Endodermal cell (in vitro differentiated cells): ENCODE data around the gene FDXACB1. TPM values are rescaled to one million over a fixed set of nuclear protein-coding genes. Genes with fewer than 3 reads are reported as not detected.

ENCODE experiments used
- DNase-seq: peaks from one replicate; pipeline ENCODE4 v3.0.0-alpha.2; 2017
- H3K27ac ChIP-seq: 2 replicates; pipeline ENCODE4 v1.5.1; 2013; ENCODE audit warnings: mild to moderate bottlenecking, low read depth, low read length, moderate library complexity
- H3K27me3 ChIP-seq: 2 replicates; pipeline ENCODE4 v1.6.1; 2013; ENCODE audit warnings: mild to moderate bottlenecking, low read length, moderate library complexity; ENCODE audit not compliant: insufficient read depth, control insufficient read depth, poor library complexity, severe bottlenecking
- H3K36me3 ChIP-seq: 2 replicates; pipeline ENCODE4 v1.7.0; 2013; ENCODE audit warnings: mild to moderate bottlenecking, low read length, moderate library complexity; ENCODE audit not compliant: control insufficient read depth, insufficient read depth
- H3K4me1 ChIP-seq: one replicate; pipeline ENCODE4 v1.7.0; 2013; ENCODE audit warnings: low read length; ENCODE audit not compliant: control insufficient read depth, insufficient read depth
- H3K4me3 ChIP-seq: 2 replicates; pipeline ENCODE4 v1.5.1; 2013; ENCODE audit warnings: mild to moderate bottlenecking, low read length, moderate library complexity
- H3K9ac ChIP-seq: 2 replicates; pipeline ENCODE4 v1.6.1; 2013; ENCODE audit warnings: mild to moderate bottlenecking, low read length, moderate library complexity; ENCODE audit not compliant: poor library complexity, severe bottlenecking; ENCODE audit errors: extremely low read depth
- H3K9me3 ChIP-seq: 2 replicates; pipeline ENCODE4 v1.6.1; 2013; ENCODE audit warnings: mild to moderate bottlenecking, low read length, moderate library complexity; ENCODE audit not compliant: control insufficient read depth
- H3K27ac Mint-ChIP-seq: 2 replicates; pipeline ENCODE4 v1.8.0; 2020; ENCODE audit warnings: mixed read lengths
- H3K27me3 Mint-ChIP-seq: 2 replicates; pipeline ENCODE4 v1.8.0; 2021; ENCODE audit warnings: mild to moderate bottlenecking, mixed read lengths; ENCODE audit not compliant: insufficient read depth
- H3K36me3 Mint-ChIP-seq: 2 replicates; pipeline ENCODE4 v1.8.0; 2020; ENCODE audit warnings: low read depth, mixed read lengths
- H3K4me1 Mint-ChIP-seq: 2 replicates; pipeline ENCODE4 v1.8.0; 2020; ENCODE audit warnings: mixed read lengths
- H3K4me3 Mint-ChIP-seq: 2 replicates; pipeline ENCODE4 v1.8.0; 2020; ENCODE audit warnings: mild to moderate bottlenecking, moderate library complexity, mixed read lengths
- H3K9me3 Mint-ChIP-seq: 2 replicates; pipeline ENCODE4 v1.8.0; 2020; ENCODE audit warnings: mild to moderate bottlenecking, mixed read lengths
- WGBS, 2 experiments: methylation state at CpG; one replicate each; pipeline versions ENCODE4 v1.1.5 to v1.1.7; 2013; ENCODE audit warnings: missing lambda C conversion rate in 2 of 2, mixed read lengths in 1 of 2; ENCODE audit not compliant: insufficient coverage in 1 of 2, insufficient read length in 1 of 2; 5-methylcytosine and 5-hydroxymethylcytosine counted together
- total RNA-seq, 2 donors: library from RNA; stranded (reverse); fragmentation: NEBNext Ultra II Directional in 1 of 2; extraction: Animal tissue kit (Norgen Biotek cat#: 25700) in 1 of 2; gene quantifications; 2 replicates in 1 of 2; 3 replicates in 1 of 2; pipeline ENCODE4 v1.2.1, GENCODE V29; 2021
- TF ChIP-seq, protein P1 (sequence below): fragments of 200-600 bp; sonication (generic); conservative IDR thresholded peaks from 2 replicates; pipeline ENCODE4 v1.5.0; 2021; ENCODE audit warnings: antibody characterized with exemption, mild to moderate bottlenecking

FDXACB1 gene
- total RNA-seq, 2 donors from 2014 or later = 1.7 to 2.7 TPM

DNA sequence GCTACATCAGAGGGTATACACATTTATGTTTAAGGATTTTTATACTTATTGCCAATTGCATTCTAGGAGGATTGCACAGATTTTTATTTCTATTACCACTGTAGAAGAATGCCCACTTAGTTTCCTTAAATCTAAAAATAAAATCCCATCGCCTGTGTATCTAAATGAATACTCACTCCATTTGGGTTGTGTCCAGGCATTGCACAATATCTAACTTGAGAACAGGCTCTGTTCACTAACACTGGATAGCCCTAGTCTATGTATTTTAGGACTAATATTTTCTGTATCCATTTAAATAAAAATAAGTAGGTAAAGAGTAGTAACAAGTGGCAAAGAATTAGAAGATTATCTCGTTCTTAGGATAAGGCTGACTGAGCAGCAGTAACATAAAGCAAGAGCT, 43.8 kb upstream of the FDXACB1 start:
- H3K9me3 Mint-ChIP-seq = no peaks in the 10 kb centered on the region
- H3K4me1 Mint-ChIP-seq = peaks cover 47% of the 10 kb centered on the region
- 81 to 90% methylated on average over 2 of the region's 2 CpGs for WGBS, 2 experiments
- TF ChIP-seq, protein P1, sequence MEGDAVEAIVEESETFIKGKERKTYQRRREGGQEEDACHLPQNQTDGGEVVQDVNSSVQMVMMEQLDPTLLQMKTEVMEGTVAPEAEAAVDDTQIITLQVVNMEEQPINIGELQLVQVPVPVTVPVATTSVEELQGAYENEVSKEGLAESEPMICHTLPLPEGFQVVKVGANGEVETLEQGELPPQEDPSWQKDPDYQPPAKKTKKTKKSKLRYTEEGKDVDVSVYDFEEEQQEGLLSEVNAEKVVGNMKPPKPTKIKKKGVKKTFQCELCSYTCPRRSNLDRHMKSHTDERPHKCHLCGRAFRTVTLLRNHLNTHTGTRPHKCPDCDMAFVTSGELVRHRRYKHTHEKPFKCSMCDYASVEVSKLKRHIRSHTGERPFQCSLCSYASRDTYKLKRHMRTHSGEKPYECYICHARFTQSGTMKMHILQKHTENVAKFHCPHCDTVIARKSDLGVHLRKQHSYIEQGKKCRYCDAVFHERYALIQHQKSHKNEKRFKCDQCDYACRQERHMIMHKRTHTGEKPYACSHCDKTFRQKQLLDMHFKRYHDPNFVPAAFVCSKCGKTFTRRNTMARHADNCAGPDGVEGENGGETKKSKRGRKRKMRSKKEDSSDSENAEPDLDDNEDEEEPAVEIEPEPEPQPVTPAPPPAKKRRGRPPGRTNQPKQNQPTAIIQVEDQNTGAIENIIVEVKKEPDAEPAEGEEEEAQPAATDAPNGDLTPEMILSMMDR = no peak
- Histone ChIP-seq H3K4me3 (no peak overlapping the region), H3K9me3 (no peaks in the 10 kb centered on the region), H3K4me1 (no peaks in the 10 kb centered on the region), H3K27me3 (no peaks in the 10 kb centered on the region), H3K9ac (no peak overlapping the region), H3K27ac (no peak overlapping the region), H3K36me3 (no peaks in the 10 kb centered on the region)
- H3K36me3 Mint-ChIP-seq = no peaks in the 10 kb centered on the region
- H3K4me3 Mint-ChIP-seq = peak overlapping the region; percentile 12
- H3K27me3 Mint-ChIP-seq = no peaks in the 10 kb centered on the region
- peak overlapping the region; percentile 83 for H3K27ac Mint-ChIP-seq
- DNase-seq = no peak

DNA sequence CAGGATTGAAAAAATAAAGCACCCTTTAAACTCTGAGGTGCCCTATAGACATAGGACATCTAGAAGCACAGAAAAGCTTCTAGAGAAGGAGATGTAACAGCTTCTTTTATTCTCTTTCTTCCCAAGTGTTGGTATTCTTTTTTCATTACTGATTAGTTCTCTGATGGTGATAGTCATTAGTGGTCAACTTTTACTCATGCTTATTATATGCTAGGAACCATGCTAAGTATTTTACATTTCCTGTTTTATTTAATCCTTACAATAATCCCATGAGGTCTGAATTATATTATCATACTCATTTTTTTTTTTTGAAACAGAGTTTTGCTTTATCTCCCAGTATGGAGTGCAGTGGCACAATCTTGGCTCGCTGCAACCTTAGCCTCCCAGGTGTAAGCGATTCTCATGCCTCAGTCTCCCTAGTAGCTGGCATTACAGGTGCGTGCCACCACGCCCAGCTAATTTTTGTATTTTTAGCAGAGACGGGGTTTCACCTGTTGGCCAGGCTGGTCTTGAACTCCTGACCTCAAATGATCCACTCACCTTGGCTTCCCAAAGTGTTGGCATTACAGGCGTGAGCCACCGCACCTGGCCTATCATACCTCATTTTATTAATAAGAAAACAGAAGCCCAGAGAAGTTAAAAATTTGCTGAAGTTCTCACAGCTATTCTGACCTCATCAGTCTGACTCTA, 42.7 kb upstream of the FDXACB1 start:
- Histone ChIP-seq H3K4me3 (no peak overlapping the region), H3K9ac (no peak overlapping the region), H3K27me3 (no peaks in the 10 kb centered on the region), H3K9me3 (no peaks in the 10 kb centered on the region), H3K27ac (no peak overlapping the region), H3K4me1 (no peaks in the 10 kb centered on the region), H3K36me3 (no peaks in the 10 kb centered on the region)
- 91 to 93% methylated on average over 7 of the region's 7 CpGs for WGBS, 2 experiments
- Mint-ChIP-seq H3K4me3 (no peak overlapping the region), H3K36me3 (no peaks in the 10 kb centered on the region), H3K27ac (no peak overlapping the region), H3K27me3 (no peaks in the 10 kb centered on the region), H3K9me3 (no peaks in the 10 kb centered on the region), H3K4me1 (peaks cover 42% of the 10 kb centered on the region)
- DNase-seq = no peak
- TF ChIP-seq, protein P1 = no peak

DNA sequence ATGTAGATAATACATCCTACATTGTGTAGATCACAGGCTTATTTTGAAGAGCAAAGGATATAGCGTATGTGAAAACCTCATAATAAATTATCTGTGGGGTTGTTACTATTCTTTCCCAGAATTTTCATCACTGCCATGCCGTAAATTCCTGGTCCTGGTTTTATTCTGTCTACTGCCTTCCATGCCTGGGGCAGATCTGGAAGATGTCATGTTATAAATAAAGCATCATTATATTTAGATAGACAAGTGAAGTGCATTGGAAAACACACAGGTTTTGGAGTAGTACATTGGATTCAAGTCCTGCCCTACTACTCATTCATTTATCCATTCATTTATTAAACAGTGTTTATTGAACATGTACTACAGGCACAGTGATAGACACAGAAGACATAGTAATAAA, 41.9 kb upstream of the FDXACB1 start:
- Mint-ChIP-seq H3K27ac (no peak overlapping the region), H3K27me3 (no peaks in the 10 kb centered on the region), H3K9me3 (no peaks in the 10 kb centered on the region), H3K4me1 (peaks cover 37% of the 10 kb centered on the region), H3K36me3 (no peaks in the 10 kb centered on the region), H3K4me3 (no peak overlapping the region)
- TF ChIP-seq, protein P1 = no peak
- WGBS, 2 experiments = 93% methylated on average over 2 of the region's 2 CpGs; no CpG with 5 or more reads in 1 of the 2 experiments
- H3K27ac ChIP-seq = no peak overlapping the region
- H3K9me3 ChIP-seq = no peaks in the 10 kb centered on the region
- H3K36me3 ChIP-seq = no peaks in the 10 kb centered on the region
- H3K27me3 ChIP-seq = no peaks in the 10 kb centered on the region
- H3K4me3 ChIP-seq = no peak overlapping the region
- no peak overlapping the region for H3K9ac ChIP-seq
- no peak for DNase-seq
- no peaks in the 10 kb centered on the region for H3K4me1 ChIP-seq
